ENCODE results near the gene TRA2A. TPM values are rescaled to one million over a fixed set of nuclear protein-coding genes. Genes with fewer than 3 reads are reported as not detected.

Gene TRA2A
- polyA plus RNA-seq: 10 to 100 TPM; 54.6 to 93.7 TPM

DNA sequence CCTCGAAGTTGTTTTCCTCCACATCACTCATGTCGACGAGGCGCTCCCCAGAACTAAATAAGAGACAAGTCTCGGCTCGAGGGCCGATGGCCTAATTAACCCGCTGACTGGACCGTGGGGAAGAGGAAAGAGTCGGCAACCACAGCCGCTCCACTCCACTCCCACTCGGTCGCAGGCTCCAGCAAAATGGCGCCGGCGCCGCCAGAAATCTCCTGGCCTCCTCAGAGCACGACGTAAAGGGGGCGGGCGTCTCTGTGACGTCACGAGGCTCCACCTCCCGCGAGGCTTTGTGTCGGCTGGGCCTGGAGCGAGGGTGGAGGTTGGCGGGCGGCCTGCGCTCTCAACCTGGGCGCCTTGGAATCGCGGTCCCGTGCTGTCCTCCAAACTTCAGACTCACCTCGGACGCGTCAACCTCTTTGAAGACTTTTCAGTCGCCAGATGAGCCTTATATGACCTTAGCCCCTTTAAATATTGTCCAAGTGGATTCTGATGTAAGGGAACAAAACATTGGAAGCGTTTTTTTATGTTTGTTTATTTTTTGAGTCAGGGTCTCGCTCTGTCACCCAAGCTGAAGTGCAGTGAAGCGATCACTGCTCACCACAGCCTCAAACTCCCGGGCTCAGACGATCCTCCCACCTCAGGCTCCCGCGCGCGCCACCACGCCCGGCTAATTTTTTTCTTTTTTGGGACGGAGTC lies at the start of gene TRA2A:
Gene TRA2A, minus strand, starts transcription at position 188 of the 696 bp plus-strand sequence. Its CDS starts 157 bp downstream, at position 31.
- H3K4me3 ChIP-seq (ENCODE audit: low read depth in 1 of 2, low read length in 2 of 2): peak within 1 kb of the TSS; percentile 79 to 96
- H3K4me1 ChIP-seq (ENCODE audit: control insufficient read depth in 2 of 2, insufficient read depth in 2 of 2, low read length in 1 of 2): peaks cover 0 to 2% of the 10 kb centered on the region in 2 donors
- peak within 1 kb of the TSS; percentile 96 to 100 for H3K27ac ChIP-seq (ENCODE audit: low read depth in 2 of 2, low read length in 1 of 2)
- no peaks in the 10 kb centered on the region for H3K36me3 ChIP-seq (ENCODE audit: control insufficient read depth in 2 of 2, insufficient read depth in 2 of 2, low read length in 1 of 2)
- 13% methylated on average over 50 of the region's 50 CpGs for WGBS, 2 donors
- H3K27me3 ChIP-seq (ENCODE audit: control insufficient read depth in 1 of 2, insufficient read depth in 2 of 2, low read length in 2 of 2): no peaks in the 10 kb centered on the region
- H3K9me3 ChIP-seq (ENCODE audit: control insufficient read depth in 2 of 2, insufficient read depth in 1 of 2, low read depth in 1 of 2, low read length in 1 of 2): no peaks in the 10 kb centered on the region

DNA sequence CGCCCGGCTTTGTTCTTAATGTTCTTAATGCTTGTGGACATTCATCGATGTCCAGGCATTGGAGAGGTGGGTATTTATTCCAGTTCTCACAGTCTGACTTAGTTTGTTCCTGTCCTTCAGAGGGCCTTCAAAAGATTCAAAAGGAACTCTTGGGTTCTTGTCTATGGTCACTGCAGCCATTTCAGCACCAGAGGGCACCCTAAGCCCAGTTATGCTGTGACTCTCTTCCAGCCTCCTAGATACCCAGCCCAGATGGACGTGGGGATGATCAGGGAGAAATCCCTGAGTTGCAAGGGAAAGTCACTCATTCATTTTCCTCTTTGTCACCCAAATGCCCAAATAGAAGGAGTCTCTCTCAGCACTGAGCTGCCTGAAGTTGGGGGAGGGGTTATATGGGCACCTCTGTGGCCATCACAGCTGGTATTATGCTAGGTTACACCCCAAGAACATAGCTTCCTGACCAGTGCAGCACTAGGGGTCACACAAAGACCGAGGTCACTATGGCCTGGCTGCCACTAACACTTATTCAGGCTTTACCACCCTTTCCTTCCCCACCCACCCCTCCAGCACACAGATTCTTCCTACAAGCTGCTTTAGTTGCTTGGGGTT lies 38.9 kb upstream of the TRA2A start:
- H3K36me3 ChIP-seq (ENCODE audit: control insufficient read depth in 2 of 2, insufficient read depth in 2 of 2, low read length in 1 of 2): no peaks in the 10 kb centered on the region
- no peaks in the 10 kb centered on the region for H3K9me3 ChIP-seq (ENCODE audit: control insufficient read depth in 2 of 2, insufficient read depth in 1 of 2, low read depth in 1 of 2, low read length in 1 of 2)
- no peaks in the 10 kb centered on the region for H3K4me1 ChIP-seq (ENCODE audit: control insufficient read depth in 2 of 2, insufficient read depth in 2 of 2, low read length in 1 of 2)
- H3K27ac ChIP-seq (ENCODE audit: low read depth in 2 of 2, low read length in 1 of 2): no peak overlapping the region
- no peaks in the 10 kb centered on the region for H3K27me3 ChIP-seq (ENCODE audit: control insufficient read depth in 1 of 2, insufficient read depth in 2 of 2, low read length in 2 of 2)
- 32 to 37% methylated on average over 5 of the region's 5 CpGs for WGBS, 2 donors
- H3K4me3 ChIP-seq (ENCODE audit: low read depth in 1 of 2, low read length in 2 of 2): no peak overlapping the region

DNA sequence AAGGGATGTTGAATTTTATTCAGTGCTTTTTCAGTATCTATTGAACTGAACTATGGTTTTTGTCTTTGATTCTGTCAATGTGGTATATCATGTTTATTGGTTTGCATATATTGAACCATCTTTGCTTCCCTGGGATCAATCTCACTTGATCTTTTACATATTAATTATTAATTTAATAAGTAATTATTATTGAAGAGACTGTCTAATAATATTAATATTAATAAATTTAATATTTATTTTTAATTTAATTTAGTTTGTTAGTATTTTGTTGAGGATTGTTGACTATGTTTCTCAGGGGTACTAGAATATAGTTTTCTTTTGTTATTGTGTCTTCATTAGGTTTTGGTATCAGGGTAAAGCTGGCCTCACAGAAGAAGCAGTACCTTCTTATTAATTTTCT lies 26.5 kb upstream of the TRA2A start:
- Histone ChIP-seq H3K9me3 (ENCODE audit: control insufficient read depth in 2 of 2, insufficient read depth in 1 of 2, low read depth in 1 of 2, low read length in 1 of 2) (no peaks in the 10 kb centered on the region), H3K36me3 (ENCODE audit: control insufficient read depth in 2 of 2, insufficient read depth in 2 of 2, low read length in 1 of 2) (no peaks in the 10 kb centered on the region), H3K4me1 (ENCODE audit: control insufficient read depth in 2 of 2, insufficient read depth in 2 of 2, low read length in 1 of 2) (no peaks in the 10 kb centered on the region), H3K27me3 (ENCODE audit: control insufficient read depth in 1 of 2, insufficient read depth in 2 of 2, low read length in 2 of 2) (no peaks in the 10 kb centered on the region), H3K4me3 (ENCODE audit: low read depth in 1 of 2, low read length in 2 of 2) (no peak overlapping the region), H3K27ac (ENCODE audit: low read depth in 2 of 2, low read length in 1 of 2) (no peak overlapping the region)

DNA sequence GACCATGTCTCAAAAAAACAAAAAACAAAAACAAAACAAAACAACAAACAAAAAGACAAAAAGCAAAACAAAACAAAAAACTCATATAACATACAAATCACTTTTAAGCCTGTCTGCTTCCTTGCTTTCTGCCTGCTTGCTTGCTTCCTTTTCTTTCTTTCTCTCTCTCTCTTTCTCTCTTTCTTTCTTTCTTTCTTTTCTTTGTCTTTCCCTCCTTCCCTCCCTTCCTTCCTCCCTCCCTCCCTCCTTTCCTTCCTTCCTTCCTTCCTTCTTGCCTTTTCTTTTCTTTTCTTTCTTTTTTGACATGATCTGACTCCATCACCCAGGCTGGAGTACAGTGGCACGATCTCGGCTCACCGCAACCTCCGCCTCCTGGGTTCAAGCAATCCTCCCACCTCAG lies 15.9 kb upstream of the TRA2A start:
- Histone ChIP-seq H3K4me3 (ENCODE audit: low read depth in 1 of 2, low read length in 2 of 2) (no peak overlapping the region), H3K4me1 (ENCODE audit: control insufficient read depth in 2 of 2, insufficient read depth in 2 of 2, low read length in 1 of 2) (no peaks in the 10 kb centered on the region), H3K27ac (ENCODE audit: low read depth in 2 of 2, low read length in 1 of 2) (no peak overlapping the region), H3K9me3 (ENCODE audit: control insufficient read depth in 2 of 2, insufficient read depth in 1 of 2, low read depth in 1 of 2, low read length in 1 of 2) (no peaks in the 10 kb centered on the region), H3K36me3 (ENCODE audit: control insufficient read depth in 2 of 2, insufficient read depth in 2 of 2, low read length in 1 of 2) (no peaks in the 10 kb centered on the region), H3K27me3 (ENCODE audit: control insufficient read depth in 1 of 2, insufficient read depth in 2 of 2, low read length in 2 of 2) (no peaks in the 10 kb centered on the region)
- WGBS, 2 donors: 89 to 92% methylated on average over 4 of the region's 4 CpGs

DNA sequence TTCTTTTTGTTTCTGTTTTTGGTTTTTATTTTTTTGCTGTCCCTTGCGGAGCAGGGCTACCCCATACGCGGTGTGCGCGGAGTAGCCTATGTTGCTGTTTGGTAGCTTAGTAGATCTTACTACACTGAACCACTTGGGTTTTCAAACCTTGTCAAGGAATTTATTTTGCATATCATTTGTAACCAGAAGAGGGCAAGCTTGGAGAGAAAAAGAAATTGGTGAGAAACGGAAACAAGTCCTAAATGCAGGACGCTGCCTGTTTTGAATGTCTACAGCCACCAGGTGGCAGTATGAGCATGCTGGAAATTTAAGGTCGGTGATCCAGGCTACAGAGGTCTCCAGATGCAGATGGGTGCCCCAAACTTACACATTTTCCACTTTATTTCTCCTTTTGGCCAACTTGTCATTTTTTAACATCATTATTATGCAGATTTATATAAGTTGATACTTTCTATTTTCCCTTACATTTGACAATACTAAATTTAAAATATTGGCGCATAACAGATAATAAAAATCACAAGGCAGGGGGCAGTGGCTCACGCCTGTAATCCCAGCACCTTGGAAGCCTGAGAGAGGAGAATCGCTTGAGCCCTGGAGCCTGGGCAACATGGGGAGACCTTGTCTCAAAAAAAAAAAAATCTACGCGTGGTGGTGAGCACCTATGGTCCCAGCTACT lies 15.3 kb upstream of the TRA2A start:
- H3K36me3 ChIP-seq (ENCODE audit: control insufficient read depth in 2 of 2, insufficient read depth in 2 of 2, low read length in 1 of 2): no peaks in the 10 kb centered on the region
- H3K9me3 ChIP-seq (ENCODE audit: control insufficient read depth in 2 of 2, insufficient read depth in 1 of 2, low read depth in 1 of 2, low read length in 1 of 2): no peaks in the 10 kb centered on the region
- WGBS, 2 donors: 35 to 42% methylated on average over 13 of the region's 13 CpGs
- no peak overlapping the region for H3K4me3 ChIP-seq (ENCODE audit: low read depth in 1 of 2, low read length in 2 of 2)
- H3K4me1 ChIP-seq (ENCODE audit: control insufficient read depth in 2 of 2, insufficient read depth in 2 of 2, low read length in 1 of 2): no peaks in the 10 kb centered on the region
- H3K27ac ChIP-seq (ENCODE audit: low read depth in 2 of 2, low read length in 1 of 2): no peak overlapping the region
- no peaks in the 10 kb centered on the region for H3K27me3 ChIP-seq (ENCODE audit: control insufficient read depth in 1 of 2, insufficient read depth in 2 of 2, low read length in 2 of 2)

- no peak overlapping the region for H3K4me3 ChIP-seq (ENCODE audit: low read depth in 1 of 2, low read length in 2 of 2)
- no peaks in the 10 kb centered on the region for H3K9me3 ChIP-seq (ENCODE audit: control insufficient read depth in 2 of 2, insufficient read depth in 1 of 2, low read depth in 1 of 2, low read length in 1 of 2)
- H3K27ac ChIP-seq (ENCODE audit: low read depth in 2 of 2, low read length in 1 of 2): no peak overlapping the region
- no peaks in the 10 kb centered on the region for H3K27me3 ChIP-seq (ENCODE audit: control insufficient read depth in 1 of 2, insufficient read depth in 2 of 2, low read length in 2 of 2)
- no peaks in the 10 kb centered on the region for H3K36me3 ChIP-seq (ENCODE audit: control insufficient read depth in 2 of 2, insufficient read depth in 2 of 2, low read length in 1 of 2)
- H3K4me1 ChIP-seq (ENCODE audit: control insufficient read depth in 2 of 2, insufficient read depth in 2 of 2, low read length in 1 of 2): no peaks in the 10 kb centered on the region
- 61 to 68% methylated on average over 1 of the region's 1 CpG for WGBS, 2 donors
These were observed 13.7 kb upstream of the TRA2A start for GRCh38 chr7:23545493-23545892.

DNA sequence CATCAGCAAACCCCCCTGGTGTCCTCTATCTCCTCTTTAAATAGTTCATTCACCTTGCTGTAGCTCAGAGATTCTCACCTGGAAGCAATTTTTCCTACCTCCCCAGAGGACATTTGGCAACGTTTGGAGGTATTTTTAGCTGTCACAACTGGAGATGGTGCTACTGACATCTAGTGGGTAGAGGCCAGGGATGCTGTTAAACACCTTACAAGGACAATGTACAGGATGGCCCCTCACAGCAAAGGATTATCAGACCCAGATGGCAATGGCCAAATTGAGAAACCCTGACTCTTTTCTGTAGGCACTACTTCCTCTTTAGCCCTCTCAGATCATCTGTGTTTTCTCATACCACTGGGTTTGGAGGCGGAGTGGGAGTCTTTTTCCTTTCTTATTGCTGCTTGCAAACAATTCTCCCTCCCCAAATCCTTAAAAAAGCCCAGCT lies 13.2 kb upstream of the TRA2A start:
- 28 to 34% methylated on average over 2 of the region's 2 CpGs for WGBS, 2 donors

DNA sequence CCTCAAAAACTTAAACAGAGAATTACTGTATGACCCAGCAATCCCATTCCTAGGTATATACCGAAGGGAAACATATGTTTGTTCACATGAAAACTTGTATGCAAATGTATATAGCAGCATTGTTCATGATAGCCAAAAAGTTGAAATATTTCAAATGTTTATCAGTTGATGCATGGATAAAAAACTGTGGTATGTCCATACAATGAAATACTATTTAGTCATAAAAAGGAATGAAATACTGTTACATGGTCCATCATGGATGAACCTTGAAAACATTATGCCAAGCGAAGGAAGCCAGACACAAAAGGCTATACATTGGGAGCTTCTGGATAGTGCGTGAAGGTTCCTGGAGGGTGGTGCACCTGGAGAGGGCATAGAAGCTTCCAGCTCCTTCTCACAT lies 11.0 kb upstream of the TRA2A start:
- H3K9me3 ChIP-seq (ENCODE audit: control insufficient read depth in 2 of 2, insufficient read depth in 1 of 2, low read depth in 1 of 2, low read length in 1 of 2): no peaks in the 10 kb centered on the region
- H3K4me3 ChIP-seq (ENCODE audit: low read depth in 1 of 2, low read length in 2 of 2): no peak overlapping the region
- H3K27me3 ChIP-seq (ENCODE audit: control insufficient read depth in 1 of 2, insufficient read depth in 2 of 2, low read length in 2 of 2): no peaks in the 10 kb centered on the region
- H3K36me3 ChIP-seq (ENCODE audit: control insufficient read depth in 2 of 2, insufficient read depth in 2 of 2, low read length in 1 of 2): no peaks in the 10 kb centered on the region
- no peaks in the 10 kb centered on the region for H3K4me1 ChIP-seq (ENCODE audit: control insufficient read depth in 2 of 2, insufficient read depth in 2 of 2, low read length in 1 of 2)
- H3K27ac ChIP-seq (ENCODE audit: low read depth in 2 of 2, low read length in 1 of 2): no peak overlapping the region
- 96 to 99% methylated on average over 3 of the region's 3 CpGs for WGBS, 2 donors

More for the DNA sequence above, 13.2 kb upstream of the TRA2A start:
- no peaks in the 10 kb centered on the region for H3K9me3 ChIP-seq (ENCODE audit: control insufficient read depth in 2 of 2, insufficient read depth in 1 of 2, low read depth in 1 of 2, low read length in 1 of 2)
- no peaks in the 10 kb centered on the region for H3K4me1 ChIP-seq (ENCODE audit: control insufficient read depth in 2 of 2, insufficient read depth in 2 of 2, low read length in 1 of 2)
- H3K27ac ChIP-seq (ENCODE audit: low read depth in 2 of 2, low read length in 1 of 2): no peak overlapping the region
- H3K27me3 ChIP-seq (ENCODE audit: control insufficient read depth in 1 of 2, insufficient read depth in 2 of 2, low read length in 2 of 2): no peaks in the 10 kb centered on the region
- H3K4me3 ChIP-seq (ENCODE audit: low read depth in 1 of 2, low read length in 2 of 2): no peak overlapping the region
- no peaks in the 10 kb centered on the region for H3K36me3 ChIP-seq (ENCODE audit: control insufficient read depth in 2 of 2, insufficient read depth in 2 of 2, low read length in 1 of 2)

DNA sequence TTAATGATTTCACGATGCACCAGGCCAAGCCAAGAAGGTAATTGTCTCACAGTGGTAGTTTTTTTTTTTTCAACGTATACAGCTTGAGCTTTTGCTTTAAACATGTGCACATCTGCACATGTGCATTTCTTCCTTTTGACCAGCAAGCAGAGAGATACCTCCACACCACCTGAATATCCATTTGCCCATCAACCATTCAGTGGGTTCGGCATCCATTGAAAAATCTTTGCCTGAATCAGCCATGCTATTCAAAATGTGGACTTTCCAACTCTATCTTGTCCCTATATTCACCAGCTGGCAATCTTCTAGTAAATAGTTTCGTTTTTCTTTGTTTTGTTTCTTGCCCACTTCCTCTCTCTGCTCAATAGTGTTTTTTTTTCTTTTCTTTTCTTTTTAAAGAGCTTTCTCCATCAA lies 7.7 kb upstream of the TRA2A start:
- WGBS, 2 donors: 50 to 51% methylated on average over 4 of the region's 4 CpGs
- Histone ChIP-seq H3K9me3 (ENCODE audit: control insufficient read depth in 2 of 2, insufficient read depth in 1 of 2, low read depth in 1 of 2, low read length in 1 of 2) (no peaks in the 10 kb centered on the region), H3K27ac (ENCODE audit: low read depth in 2 of 2, low read length in 1 of 2) (no peak overlapping the region), H3K27me3 (ENCODE audit: control insufficient read depth in 1 of 2, insufficient read depth in 2 of 2, low read length in 2 of 2) (no peaks in the 10 kb centered on the region), H3K4me1 (ENCODE audit: control insufficient read depth in 2 of 2, insufficient read depth in 2 of 2, low read length in 1 of 2) (no peaks in the 10 kb centered on the region), H3K36me3 (ENCODE audit: control insufficient read depth in 2 of 2, insufficient read depth in 2 of 2, low read length in 1 of 2) (no peaks in the 10 kb centered on the region), H3K4me3 (ENCODE audit: low read depth in 1 of 2, low read length in 2 of 2) (no peak overlapping the region)

Data from esophagus (tissue), 2 donors.